TTC549 (cell line): ENCODE results near the gene GABRB1.
"Not testable (repeated sequence)": the region's sequence is repeated elsewhere in the genome, so short reads cannot be mapped to it uniquely, and the experiment has no call there.

ENCODE experiments used
- FAIRE-seq: peaks from 2 replicates; lab custom pipeline; 2012; peaks lifted over from hg19 to GRCh38; lab: Jason Lieb, UNC

The GABRB1 gene

GRCh38 chr4:47309165-47309564 is 277.8 kb downstream of the GABRB1 start:
- FAIRE-seq, result no peak

DNA sequence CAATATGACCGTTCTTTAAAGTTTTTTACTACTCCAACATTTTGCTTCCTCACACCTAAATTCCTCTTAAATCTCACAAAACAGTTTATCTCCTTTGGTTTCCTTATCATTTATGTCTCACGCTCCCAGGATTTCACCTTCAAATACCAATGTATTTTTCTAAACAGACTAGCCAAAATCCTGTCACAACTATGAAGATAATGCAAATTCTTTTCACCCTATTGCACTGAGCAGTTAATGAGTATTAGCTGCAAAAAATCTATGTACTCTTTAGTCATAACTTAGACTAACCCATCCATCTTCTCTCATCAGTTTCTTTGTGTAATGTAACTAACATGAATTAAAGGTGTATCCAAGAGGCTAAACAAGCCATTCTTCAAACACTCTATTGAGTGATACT is 280.8 kb downstream of the GABRB1 start:
- no peak for FAIRE-seq

DNA sequence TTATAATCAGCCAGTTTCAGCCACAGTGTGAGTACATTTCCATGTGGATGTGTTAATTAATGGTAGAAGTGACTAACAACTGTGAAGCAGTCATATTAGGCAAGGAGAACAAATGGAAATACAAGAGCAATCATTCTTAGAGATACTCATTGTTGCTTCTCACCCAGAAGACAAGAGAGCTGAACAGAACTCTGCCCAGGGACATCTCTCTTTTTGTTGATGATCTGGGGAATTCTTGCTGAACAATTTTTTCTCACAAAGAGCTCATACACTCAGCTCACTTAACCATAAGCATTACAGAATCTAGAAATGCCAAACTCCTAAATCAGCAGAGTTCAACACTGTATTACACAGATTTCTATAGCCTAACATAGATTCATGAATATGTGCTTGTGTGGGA is 282.0 kb downstream of the GABRB1 start:
- FAIRE-seq, result no peak

DNA sequence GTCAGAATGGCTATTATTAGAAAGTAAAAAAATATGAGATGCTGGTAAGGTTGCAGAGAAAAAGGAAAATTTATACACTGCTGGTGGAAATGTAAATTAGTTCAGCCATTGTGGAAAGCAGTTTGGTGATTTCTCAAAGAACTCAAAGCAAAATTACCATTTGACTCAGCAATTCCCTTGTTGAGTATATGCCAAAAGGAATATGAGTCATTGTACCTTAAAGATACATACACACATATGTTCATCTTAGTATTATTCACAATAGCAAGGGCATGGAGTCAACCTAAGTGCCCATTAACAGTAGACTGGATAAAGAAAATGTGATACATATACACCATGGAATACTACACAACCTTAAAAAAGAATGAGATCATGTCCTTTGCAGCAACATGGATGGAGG is 284.0 kb downstream of the GABRB1 start:
- no peak for FAIRE-seq

- FAIRE-seq, result no peak
Measured at GRCh38 chr4:47326025-47326424, 294.7 kb downstream of the GABRB1 start.

- FAIRE-seq, result no peak
Measured at GRCh38 chr4:47330866-47331265, 299.5 kb downstream of the GABRB1 start.

GRCh38 chr4:47334652-47335051 is 303.3 kb downstream of the GABRB1 start:
- FAIRE-seq, result no peak

GRCh38 chr4:47337893-47338292 is 306.5 kb downstream of the GABRB1 start:
- no peak for FAIRE-seq

DNA sequence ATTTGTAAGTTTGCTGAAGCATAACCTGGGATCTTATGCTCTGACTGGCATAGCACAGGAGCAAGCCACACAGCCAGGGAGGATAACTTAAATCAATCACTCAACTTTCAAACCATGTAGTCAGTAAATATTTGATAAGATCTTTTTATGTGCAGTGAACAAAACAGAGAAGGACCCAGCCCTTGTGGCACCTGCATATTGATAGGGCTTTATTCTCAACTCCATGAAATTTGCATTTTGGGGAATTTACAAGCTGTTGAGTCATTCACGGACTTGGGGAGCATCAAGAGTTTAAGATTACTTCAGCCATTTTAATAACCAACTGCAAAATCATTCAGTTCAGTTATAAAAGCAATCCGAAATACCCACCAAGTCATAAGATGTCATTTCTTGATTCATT is 309.5 kb downstream of the GABRB1 start:
- no peak for FAIRE-seq

DNA sequence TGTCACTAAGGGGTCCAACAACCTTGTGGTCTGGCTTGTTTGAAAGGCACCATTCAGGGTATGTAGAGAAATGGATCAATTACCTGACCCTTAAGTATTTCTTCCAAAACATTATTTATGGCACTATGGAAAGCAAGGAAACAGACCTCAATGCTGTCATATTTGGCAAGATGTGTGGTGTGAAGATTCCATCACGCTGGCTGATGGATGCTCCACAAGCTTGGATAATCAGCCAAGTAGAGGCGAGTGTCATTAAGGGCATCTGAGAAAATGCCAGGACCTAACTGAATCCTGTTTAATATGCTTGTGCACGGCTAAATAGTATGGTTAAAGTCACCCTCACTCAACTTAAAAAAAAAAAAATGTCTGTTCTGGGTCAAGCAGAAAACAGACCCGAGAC is 311.4 kb downstream of the GABRB1 start:
- no peak for FAIRE-seq

DNA sequence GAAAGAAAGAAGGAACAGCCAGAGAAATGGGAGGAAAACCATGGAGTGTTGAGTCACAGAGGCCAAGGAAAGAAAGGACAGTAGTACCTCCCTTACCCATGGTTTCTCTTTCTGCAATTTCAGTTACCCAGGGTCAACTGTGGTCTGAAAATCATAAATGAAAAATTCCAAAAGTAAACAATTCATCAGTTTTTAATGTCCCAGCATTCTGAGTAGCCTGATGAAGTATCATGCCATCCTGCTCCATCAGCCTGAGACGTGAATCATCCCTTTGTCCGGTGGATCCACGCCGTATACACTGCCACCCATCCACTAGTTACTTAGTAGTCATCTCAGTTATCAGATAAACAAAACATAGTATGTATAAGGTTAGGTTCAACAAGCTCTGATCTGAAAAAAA is 318.0 kb downstream of the GABRB1 start:
- FAIRE-seq, result no peak

DNA sequence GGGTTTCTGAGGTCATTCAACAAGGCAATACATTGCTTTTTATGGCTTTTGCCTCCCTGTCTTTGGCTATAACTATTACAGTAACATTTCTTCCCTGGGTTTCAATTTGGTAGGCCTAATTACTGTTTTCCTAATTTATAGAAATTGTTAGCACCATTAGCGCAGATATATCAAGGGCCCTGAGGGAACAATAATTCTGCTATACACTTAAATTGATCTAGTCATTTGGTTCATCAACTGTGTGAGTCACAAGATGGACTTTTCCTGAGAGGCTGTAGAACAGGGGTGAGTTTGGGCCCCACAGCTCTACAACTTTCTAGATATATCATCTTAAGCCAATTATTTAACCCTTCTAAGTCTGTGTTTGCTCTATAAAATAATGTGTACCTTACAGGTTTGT is 324.2 kb downstream of the GABRB1 start:
- no peak for FAIRE-seq

- no peak for FAIRE-seq
Measured at GRCh38 chr4:47359891-47360290, 328.5 kb downstream of the GABRB1 start.

DNA sequence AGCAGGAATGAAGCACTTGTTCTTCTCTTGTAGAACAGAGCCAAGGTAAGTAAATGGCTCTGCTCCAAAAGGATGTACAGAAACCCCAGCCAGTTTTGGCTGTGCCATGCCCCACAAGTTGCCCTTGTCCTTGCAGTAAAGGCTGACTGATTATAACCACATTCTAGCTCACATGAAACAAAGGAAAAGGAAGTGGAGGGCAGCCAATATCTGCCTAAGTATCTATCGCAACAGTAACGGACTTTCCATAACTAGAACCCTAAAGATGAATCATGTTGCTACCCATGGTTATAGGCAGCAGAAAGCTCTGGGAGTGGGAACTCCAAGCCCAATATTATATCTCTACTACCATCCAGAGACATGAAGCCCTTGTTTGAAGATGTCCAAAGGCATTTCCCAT is 336.4 kb downstream of the GABRB1 start:
- no peak for FAIRE-seq

DNA sequence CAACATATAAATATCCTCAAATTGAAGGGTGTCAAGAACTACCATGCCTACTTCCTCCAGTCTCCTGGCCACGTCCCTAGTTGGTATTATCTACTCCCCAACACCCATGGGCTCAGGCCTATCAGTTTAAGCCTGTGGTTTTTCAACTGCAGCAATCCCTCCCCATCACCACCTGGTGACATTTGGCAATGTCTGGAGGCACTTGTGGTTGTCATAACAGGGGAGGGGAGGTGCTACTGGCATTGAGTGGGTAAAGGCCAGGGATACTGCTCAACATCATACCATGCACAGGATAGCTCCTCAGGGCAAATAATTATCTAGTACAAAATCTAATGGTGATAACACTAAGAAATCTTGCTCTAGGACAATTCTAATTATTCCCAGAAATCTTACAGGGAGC is 336.8 kb downstream of the GABRB1 start:
- no peak for FAIRE-seq

GRCh38 chr4:47372561-47372960 is 341.2 kb downstream of the GABRB1 start:
- no peak for FAIRE-seq

- no peak for FAIRE-seq
Measured at GRCh38 chr4:47373174-47373573, 341.8 kb downstream of the GABRB1 start.

DNA sequence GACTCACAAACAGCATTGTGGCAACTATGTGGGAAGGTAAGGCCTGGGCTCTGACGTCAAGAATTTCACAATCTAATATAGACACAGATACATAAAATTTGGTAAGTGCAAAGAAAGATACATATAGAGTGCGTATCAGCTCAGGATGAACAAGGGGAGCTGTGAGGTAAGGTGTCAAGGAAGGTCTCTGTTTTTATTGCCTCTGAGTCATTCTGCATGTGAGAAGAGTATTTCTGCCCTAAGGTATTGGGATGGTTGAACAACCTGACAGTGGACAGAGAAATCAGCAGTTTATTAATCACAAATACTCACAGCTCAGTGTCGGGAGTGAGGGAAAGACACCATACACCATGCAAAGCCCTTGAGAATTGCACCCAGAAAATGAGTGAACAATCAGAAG is 342.3 kb downstream of the GABRB1 start:
- FAIRE-seq, result no peak

DNA sequence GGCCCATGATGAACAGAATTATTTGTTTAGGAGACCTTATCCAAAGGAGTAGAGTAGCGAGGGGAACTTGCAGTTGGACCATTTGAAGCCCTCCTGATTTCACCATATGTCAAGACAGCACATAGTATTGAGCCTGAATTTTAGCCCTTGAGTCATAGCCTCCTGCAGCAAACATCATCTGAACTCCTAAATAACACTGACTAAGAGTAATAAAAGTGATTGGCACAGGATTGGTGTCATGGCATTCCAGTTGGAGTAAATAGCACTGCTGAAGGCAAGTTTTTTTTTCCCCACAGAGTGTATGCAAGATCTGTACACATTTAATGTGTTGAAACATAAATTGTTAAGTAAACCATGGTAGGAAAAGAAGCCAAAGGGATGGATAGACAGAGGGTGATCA is 343.1 kb downstream of the GABRB1 start:
- no peak for FAIRE-seq

DNA sequence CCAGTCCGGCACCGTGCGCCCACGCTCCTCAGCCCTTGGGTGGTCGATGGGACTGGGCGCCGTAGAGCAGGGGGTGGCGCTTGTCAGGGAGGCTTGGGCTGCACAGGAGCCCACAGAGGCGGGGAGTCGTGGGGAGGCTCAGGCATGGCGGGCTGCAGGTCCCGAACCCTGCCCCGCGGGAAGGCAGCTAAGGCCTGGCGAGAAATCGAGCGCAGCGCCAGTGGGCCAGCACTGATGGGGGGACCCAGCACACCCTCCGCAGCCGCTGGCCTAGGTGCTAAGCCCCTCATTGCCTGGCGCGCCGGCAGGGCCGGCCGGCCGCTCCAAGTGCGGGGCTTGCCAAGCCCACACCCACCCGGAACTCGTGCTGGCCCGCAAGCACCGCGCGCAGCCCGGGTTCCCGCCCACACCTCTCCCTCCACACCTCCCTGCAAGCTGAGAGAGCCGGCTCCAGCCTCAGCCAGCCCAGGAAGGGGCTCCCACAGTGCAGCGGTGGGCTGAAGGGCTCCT is 346.7 kb downstream of the GABRB1 start:
- FAIRE-seq, result not testable (repeated sequence)

- no peak for FAIRE-seq
Measured at GRCh38 chr4:47381172-47381571, 349.8 kb downstream of the GABRB1 start.

DNA sequence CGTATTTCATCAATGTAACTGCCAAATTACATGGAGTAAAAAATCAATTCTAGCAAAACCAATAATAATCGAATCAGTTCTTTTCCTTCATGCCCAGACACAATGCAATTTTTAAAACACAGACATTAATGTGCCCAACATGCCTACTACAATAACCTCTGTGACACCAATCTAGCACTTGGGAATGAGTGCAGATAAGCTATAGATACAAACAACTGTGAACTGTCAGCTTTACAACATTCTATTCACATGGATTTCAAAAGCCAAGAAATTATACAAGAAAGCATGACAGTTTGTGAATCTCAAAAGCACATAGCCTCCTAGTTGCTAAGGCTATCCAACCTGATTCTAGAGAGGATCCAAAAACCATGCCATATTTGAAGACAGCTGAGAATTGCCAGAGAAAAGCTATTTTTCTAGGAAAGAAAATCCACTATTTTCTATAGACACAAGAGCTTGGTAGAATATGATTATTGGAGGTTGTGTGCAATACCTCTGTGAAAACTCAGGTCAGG is 351.5 kb downstream of the GABRB1 start:
- FAIRE-seq, result no peak

- peak; percentile 95 for FAIRE-seq
Measured at GRCh38 chr4:47383829-47384427, 352.6 kb downstream of the GABRB1 start.

- no peak for FAIRE-seq
Measured at GRCh38 chr4:47386146-47386545, 354.8 kb downstream of the GABRB1 start.
